ENCODE measurements around the gene ITGBL1. TPM values are rescaled to one million over a fixed set of nuclear protein-coding genes. Genes with fewer than 3 reads are reported as not detected.

Gene ITGBL1
- total and polyA plus RNA-seq, 2 of the 8 experiments (the other 6 are each of a cell fraction or from before 2014, with no cell fraction given) = not detected

- TF ChIP-seq CHD7 (IDR thresholded peaks at IDR 0.05; ENCODE audit: insufficient replicate concordance, low read length) = no peak
- TF ChIP-seq RAD21 (IDR thresholded peaks at IDR 0.05 in 1 of 2, conservative IDR thresholded peaks at IDR 0.05 in 1 of 2; ENCODE audit: low read depth in 2 of 2, low read length in 2 of 2) = no peak
- TF ChIP-seq POLR2AphosphoS5 (IDR thresholded peaks at IDR 0.05; ENCODE audit: low read depth, low read length) = no peak
- no peak for TF ChIP-seq E2F6 (IDR thresholded peaks at IDR 0.05)
- TF ChIP-seq MAX (IDR thresholded peaks at IDR 0.05) = no peak
- TF ChIP-seq TCF12 (IDR thresholded peaks at IDR 0.05; ENCODE audit: low read depth, low read length) = no peak
Measured at GRCh38 chr13:101590479-101590878, 138.0 kb downstream of the ITGBL1 start (continued).
